Measurements from ENCODE around the gene CRELD2. TPM values are rescaled to one million over a fixed set of nuclear protein-coding genes. Genes with fewer than 3 reads are reported as not detected.

Gene CRELD2
- total and polyA plus RNA-seq, 2 of the 4 experiments (the other 2 are of a cell fraction), result 36.2 to 70.7 TPM

- Histone ChIP-seq H3K4ac (ENCODE audit: low read depth, low read length) (no peak overlapping the region), H2BK15ac (ENCODE audit: low read depth, low read length) (no peak overlapping the region), H3K4me1 (ENCODE audit: control insufficient read depth, insufficient read depth, low read length) (peaks cover 26% of the 10 kb centered on the region), H2BK5ac (ENCODE audit: low read depth, low read length, poor library complexity, severe bottlenecking) (no peak overlapping the region), H2BK20ac (ENCODE audit: low read depth, low read length) (no peak overlapping the region), H3K23ac (ENCODE audit: low read depth, low read length) (no peak overlapping the region), H3K4me3 (ENCODE audit: insufficient read depth, low read depth, low read length) (no peak overlapping the region), H4K91ac (ENCODE audit: insufficient read depth, low read depth, low read length) (no peak overlapping the region), H2AK5ac (ENCODE audit: low read depth, low read length) (peak overlapping the region; percentile 66; the same call in 1 of the 2 replicates), H2AK9ac (replicated peaks; ENCODE audit: low read depth, low read length, poor library complexity) (no peak overlapping the region), H4K8ac (ENCODE audit: low read depth in 2 of 2, low read length in 2 of 2) (no peak overlapping the region), H2BK120ac (ENCODE audit: low read depth, low read length) (no peak overlapping the region), H3K79me1 (ENCODE audit: low read depth in 1 of 2, low read length in 2 of 2) (peaks cover 4 to 12% of the 10 kb centered on the region in 2 experiments; a peak in 3 of 4 replicates), H3K9ac (ENCODE audit: low read depth, low read length) (no peak overlapping the region), H3K27ac (ENCODE audit: insufficient read depth, low read length) (no peak overlapping the region), H3K36me3 (ENCODE audit: control insufficient read depth, insufficient read depth, low read length) (peaks cover 9% of the 10 kb centered on the region), H3K9me3 (ENCODE audit: control insufficient read depth, insufficient read depth, low read length) (no peaks in the 10 kb centered on the region), H4K20me1 (ENCODE audit: insufficient read depth, low read length) (peaks cover 20% of the 10 kb centered on the region), H4K5ac (ENCODE audit: low read depth, low read length) (no peak overlapping the region), H3K9me1 (ENCODE audit: insufficient read depth, low read length) (peaks cover 8% of the 10 kb centered on the region), H3K4me2 (ENCODE audit: low read depth, low read length) (no peak overlapping the region), H3K56ac (ENCODE audit: extremely low read depth, insufficient read depth, low read length) (no peak overlapping the region), H3K14ac (replicated peaks; ENCODE audit: low read depth, low read length) (no peak overlapping the region), H2AFZ (replicated peaks; ENCODE audit: low read length, poor library complexity) (no peak overlapping the region), H3K18ac (ENCODE audit: low read depth, low read length) (no peak overlapping the region), H3K27me3 (ENCODE audit: control insufficient read depth, insufficient read depth, low read length) (no peaks in the 10 kb centered on the region)
- TF ChIP-seq ELK1 (IDR thresholded peaks at IDR 0.05; ENCODE audit: borderline replicate concordance, low read depth, low read length) (no peak), BHLHE40 (IDR thresholded peaks at IDR 0.05; ENCODE audit: low read depth, low read length) (no peak), RAD21 (IDR thresholded peaks at IDR 0.05; ENCODE audit: low read length) (no peak), CHD1 (IDR thresholded peaks at IDR 0.05; ENCODE audit: low read depth, low read length) (no peak), RCOR1 (IDR thresholded peaks at IDR 0.05; ENCODE audit: insufficient replicate concordance, low read length) (no peak), NFE2L2 (IDR thresholded peaks at IDR 0.05; ENCODE audit: low read depth, low read length) (no peak)
- in situ Hi-C loops (cut with MboI; ENCODE audit: low sequenced_read_pairs) (no loop called here), dilution Hi-C loops (cut with HindIII; ENCODE audit: low sequenced_read_pairs, unreplicated experiment) (no loop called here), intact Hi-C loops (cut with micrococcal nuclease) (no loop called here)
- WGBS, 2 experiments (ENCODE audit: extremely low coverage in 2 of 2, insufficient read length in 1 of 2), result 75% methylated on average over 2 of the region's 12 CpGs; no CpG with 5 or more reads in 1 of the 2 experiments
- DNase-seq (no peak), ATAC-seq (ENCODE audit: low read depth) (no peak)
- ChIA-PET POLR2A (ENCODE audit: unreplicated experiment) (no interaction called here), CTCF (no interaction called here)
- BruUV-seq (replicated peaks), result no TSS peak
Measured at GRCh38 chr22:49957826-49958365, 39.5 kb downstream of the CRELD2 start.

Data from IMR-90 (cell line).